Measurements from ENCODE around the gene USP40.

GRCh38 chr2:233461481-233461891 is 105.1 kb downstream of the USP40 start:
- TF ChIP-seq, protein P1, sequence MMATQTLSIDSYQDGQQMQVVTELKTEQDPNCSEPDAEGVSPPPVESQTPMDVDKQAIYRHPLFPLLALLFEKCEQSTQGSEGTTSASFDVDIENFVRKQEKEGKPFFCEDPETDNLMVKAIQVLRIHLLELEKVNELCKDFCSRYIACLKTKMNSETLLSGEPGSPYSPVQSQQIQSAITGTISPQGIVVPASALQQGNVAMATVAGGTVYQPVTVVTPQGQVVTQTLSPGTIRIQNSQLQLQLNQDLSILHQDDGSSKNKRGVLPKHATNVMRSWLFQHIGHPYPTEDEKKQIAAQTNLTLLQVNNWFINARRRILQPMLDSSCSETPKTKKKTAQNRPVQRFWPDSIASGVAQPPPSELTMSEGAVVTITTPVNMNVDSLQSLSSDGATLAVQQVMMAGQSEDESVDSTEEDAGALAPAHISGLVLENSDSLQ (IDR thresholded peaks at IDR 0.05) = no peak
- TF ChIP-seq SP1 (IDR thresholded peaks at IDR 0.05) (no peak), FOXK2 (IDR thresholded peaks at IDR 0.05) (no peak), ZNF384 (IDR thresholded peaks at IDR 0.05) (no peak), FOXM1 (IDR thresholded peaks at IDR 0.05; ENCODE audit: borderline replicate concordance) (no peak), BHLHE40 (IDR thresholded peaks at IDR 0.05; ENCODE audit: borderline replicate concordance) (no peak), NFRKB (IDR thresholded peaks at IDR 0.05) (no peak), ARNT (IDR thresholded peaks at IDR 0.05) (no peak)

Data from HEK293T (cell line).